Neural cell (in vitro differentiated cells): ENCODE results near the gene ST8SIA4.

ENCODE experiments used
- EZH2 ChIP-seq: fragments of 200-600, 300-800 bp; shearing (Covaris generic), sonication (generic); IDR thresholded peaks from 2 replicates; pipeline ENCODE4 v1.6.1; 2014; ENCODE audit warnings: antibody characterized with exemption, low read length, borderline replicate concordance, mild to moderate bottlenecking; ENCODE audit not compliant: insufficient read depth, poor library complexity, severe bottlenecking
- POLR2AphosphoS5 ChIP-seq: IDR thresholded peaks from 2 replicates; pipeline ENCODE4 v1.6.1; 2012
- RAD21 ChIP-seq: fragments of 450-650 bp; conservative IDR thresholded peaks from 2 replicates; pipeline ENCODE4 v1.6.1; 2014; ENCODE audit warnings: antibody characterized with exemption, mild to moderate bottlenecking, moderate library complexity
- SMC3 ChIP-seq: fragments of 450-650 bp; conservative IDR thresholded peaks from 2 replicates; pipeline ENCODE4 v1.6.1; 2014; ENCODE audit warnings: antibody characterized with exemption, mild to moderate bottlenecking, moderate library complexity; ENCODE audit not compliant: poor library complexity
- TAF1 ChIP-seq: IDR thresholded peaks from 2 replicates; pipeline ENCODE4 v1.6.1; 2012; ENCODE audit warnings: low read depth
- TF ChIP-seq, protein P1 (sequence below): IDR thresholded peaks from 2 replicates; pipeline ENCODE4 v1.6.1; 2012; ENCODE audit warnings: borderline replicate concordance
- TF ChIP-seq, protein P2 (sequence below): fragments of 450-650 bp; IDR thresholded peaks from 2 replicates; pipeline ENCODE4 v1.5.1; 2014; ENCODE audit warnings: antibody characterized with exemption, mild to moderate bottlenecking, moderate library complexity; ENCODE audit not compliant: poor library complexity, severe bottlenecking

DNA sequence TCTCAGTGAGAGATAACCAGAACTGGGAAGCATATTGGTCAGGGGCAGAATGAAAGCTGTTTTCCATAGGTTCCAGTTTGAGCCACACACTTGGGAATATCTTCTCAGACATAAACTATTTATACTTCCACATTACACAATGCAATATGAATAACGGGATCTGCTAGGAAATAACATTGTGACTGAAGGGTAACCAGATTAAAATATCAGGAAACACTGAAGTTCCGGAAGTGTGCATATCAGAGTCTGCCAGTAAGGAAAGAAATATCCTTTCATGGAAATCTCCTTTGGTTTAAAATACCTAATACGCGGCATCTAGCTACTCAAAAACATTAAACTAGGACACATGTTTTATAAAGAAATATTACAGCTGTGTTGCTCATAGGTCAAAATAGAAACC, 56.3 kb downstream of the ST8SIA4 start:
- TF ChIP-seq, protein P1, sequence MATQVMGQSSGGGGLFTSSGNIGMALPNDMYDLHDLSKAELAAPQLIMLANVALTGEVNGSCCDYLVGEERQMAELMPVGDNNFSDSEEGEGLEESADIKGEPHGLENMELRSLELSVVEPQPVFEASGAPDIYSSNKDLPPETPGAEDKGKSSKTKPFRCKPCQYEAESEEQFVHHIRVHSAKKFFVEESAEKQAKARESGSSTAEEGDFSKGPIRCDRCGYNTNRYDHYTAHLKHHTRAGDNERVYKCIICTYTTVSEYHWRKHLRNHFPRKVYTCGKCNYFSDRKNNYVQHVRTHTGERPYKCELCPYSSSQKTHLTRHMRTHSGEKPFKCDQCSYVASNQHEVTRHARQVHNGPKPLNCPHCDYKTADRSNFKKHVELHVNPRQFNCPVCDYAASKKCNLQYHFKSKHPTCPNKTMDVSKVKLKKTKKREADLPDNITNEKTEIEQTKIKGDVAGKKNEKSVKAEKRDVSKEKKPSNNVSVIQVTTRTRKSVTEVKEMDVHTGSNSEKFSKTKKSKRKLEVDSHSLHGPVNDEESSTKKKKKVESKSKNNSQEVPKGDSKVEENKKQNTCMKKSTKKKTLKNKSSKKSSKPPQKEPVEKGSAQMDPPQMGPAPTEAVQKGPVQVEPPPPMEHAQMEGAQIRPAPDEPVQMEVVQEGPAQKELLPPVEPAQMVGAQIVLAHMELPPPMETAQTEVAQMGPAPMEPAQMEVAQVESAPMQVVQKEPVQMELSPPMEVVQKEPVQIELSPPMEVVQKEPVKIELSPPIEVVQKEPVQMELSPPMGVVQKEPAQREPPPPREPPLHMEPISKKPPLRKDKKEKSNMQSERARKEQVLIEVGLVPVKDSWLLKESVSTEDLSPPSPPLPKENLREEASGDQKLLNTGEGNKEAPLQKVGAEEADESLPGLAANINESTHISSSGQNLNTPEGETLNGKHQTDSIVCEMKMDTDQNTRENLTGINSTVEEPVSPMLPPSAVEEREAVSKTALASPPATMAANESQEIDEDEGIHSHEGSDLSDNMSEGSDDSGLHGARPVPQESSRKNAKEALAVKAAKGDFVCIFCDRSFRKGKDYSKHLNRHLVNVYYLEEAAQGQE: no peak
- TF ChIP-seq TAF1 (no peak), POLR2AphosphoS5 (no peak), RAD21 (no peak), EZH2 (no peak), SMC3 (no peak)
- TF ChIP-seq, protein P2, sequence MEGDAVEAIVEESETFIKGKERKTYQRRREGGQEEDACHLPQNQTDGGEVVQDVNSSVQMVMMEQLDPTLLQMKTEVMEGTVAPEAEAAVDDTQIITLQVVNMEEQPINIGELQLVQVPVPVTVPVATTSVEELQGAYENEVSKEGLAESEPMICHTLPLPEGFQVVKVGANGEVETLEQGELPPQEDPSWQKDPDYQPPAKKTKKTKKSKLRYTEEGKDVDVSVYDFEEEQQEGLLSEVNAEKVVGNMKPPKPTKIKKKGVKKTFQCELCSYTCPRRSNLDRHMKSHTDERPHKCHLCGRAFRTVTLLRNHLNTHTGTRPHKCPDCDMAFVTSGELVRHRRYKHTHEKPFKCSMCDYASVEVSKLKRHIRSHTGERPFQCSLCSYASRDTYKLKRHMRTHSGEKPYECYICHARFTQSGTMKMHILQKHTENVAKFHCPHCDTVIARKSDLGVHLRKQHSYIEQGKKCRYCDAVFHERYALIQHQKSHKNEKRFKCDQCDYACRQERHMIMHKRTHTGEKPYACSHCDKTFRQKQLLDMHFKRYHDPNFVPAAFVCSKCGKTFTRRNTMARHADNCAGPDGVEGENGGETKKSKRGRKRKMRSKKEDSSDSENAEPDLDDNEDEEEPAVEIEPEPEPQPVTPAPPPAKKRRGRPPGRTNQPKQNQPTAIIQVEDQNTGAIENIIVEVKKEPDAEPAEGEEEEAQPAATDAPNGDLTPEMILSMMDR: no peak
